ENCODE measurements around the gene SCN3A.

GRCh38 chr2:165214093-165214492 lies 10.2 kb upstream of the SCN3A start:
- TF ChIP-seq CTCF (IDR thresholded peaks at IDR 0.05; ENCODE audit: low read length) (no peak), EZH2 (optimal IDR thresholded peaks at IDR 0.05; ENCODE audit: low read depth, low read length) (no peak)

All from MM.1S (cell line).